Measurements from ENCODE around the gene PLA2G3.

DNA sequence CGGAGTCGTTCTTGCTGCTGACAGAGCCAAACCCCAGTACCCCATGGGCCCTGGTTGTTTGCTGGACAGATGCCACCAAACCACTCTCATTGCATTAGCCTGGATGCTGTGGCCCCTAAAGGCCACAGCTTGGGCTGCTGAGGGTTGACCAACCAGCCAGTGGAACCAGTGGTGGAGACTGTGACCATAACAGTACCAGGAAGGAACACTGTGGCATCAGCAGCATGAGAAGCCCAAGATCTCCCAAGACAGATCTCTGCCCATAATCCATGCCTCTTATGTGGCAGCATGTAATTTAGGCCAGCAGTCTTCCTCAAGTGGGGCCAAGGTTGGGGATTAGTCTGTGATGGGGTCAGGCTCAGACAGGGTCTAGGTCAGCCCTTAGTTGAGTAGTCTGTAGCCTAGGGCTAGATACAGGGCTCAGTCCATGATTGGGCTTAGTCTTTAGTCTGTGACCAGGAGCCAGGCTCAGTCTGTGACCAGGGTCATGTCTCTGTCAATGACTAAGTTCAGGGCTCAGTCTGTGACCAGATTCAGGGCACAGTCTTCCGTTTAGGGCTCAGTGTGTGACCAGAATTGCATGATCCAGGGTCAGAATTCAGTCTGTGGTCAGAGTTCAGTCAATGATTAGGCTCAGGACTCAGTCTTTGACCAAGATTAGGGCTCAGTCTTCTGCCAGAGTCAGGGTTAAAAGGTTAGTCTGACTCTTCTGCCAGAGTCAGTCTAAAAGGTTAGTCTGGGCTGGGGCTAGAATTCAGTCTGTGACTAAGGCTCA, 22.1 kb downstream of the PLA2G3 start:
- TF ChIP-seq, protein P1, sequence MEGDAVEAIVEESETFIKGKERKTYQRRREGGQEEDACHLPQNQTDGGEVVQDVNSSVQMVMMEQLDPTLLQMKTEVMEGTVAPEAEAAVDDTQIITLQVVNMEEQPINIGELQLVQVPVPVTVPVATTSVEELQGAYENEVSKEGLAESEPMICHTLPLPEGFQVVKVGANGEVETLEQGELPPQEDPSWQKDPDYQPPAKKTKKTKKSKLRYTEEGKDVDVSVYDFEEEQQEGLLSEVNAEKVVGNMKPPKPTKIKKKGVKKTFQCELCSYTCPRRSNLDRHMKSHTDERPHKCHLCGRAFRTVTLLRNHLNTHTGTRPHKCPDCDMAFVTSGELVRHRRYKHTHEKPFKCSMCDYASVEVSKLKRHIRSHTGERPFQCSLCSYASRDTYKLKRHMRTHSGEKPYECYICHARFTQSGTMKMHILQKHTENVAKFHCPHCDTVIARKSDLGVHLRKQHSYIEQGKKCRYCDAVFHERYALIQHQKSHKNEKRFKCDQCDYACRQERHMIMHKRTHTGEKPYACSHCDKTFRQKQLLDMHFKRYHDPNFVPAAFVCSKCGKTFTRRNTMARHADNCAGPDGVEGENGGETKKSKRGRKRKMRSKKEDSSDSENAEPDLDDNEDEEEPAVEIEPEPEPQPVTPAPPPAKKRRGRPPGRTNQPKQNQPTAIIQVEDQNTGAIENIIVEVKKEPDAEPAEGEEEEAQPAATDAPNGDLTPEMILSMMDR (IDR thresholded peaks at IDR 0.05): no peak
- no peak for TF ChIP-seq POLR2A (IDR thresholded peaks at IDR 0.05)
